HG02623 (cell line): Measurements from ENCODE around the gene MRPS12.
A peak's percentile ranks its signal among the peaks of the same experiment; 100 is the strongest.

ENCODE experiments used
- ATAC-seq: cut with Tn5 transposase; IDR thresholded peaks from one replicate; pipeline ENCODE4 v1.9.1; 2021; ENCODE audit warnings: moderate library complexity; ENCODE audit not compliant: unreplicated experiment

Gene MRPS12

GRCh38 chr19:38970664-38971532 is 40.2 kb downstream of the MRPS12 start:
- ATAC-seq = no peak

- no peak for ATAC-seq
Measured at GRCh38 chr19:38971672-38972071, 40.9 kb downstream of the MRPS12 start.

- ATAC-seq = no peak
Measured at GRCh38 chr19:38974624-38975213, 44.0 kb downstream of the MRPS12 start.

- ATAC-seq = no peak
Measured at GRCh38 chr19:38975214-38975860, 44.6 kb downstream of the MRPS12 start, which contains the start of gene FBXO17. FBXO17 (minus strand) TSS chr19:38975742; CDS start chr19:38950319, 25,423 bp downstream.

- no peak for ATAC-seq
Measured at GRCh38 chr19:38975861-38976271, 45.1 kb downstream of the MRPS12 start.

GRCh38 chr19:38977445-38978325 is 46.9 kb downstream of the MRPS12 start:
- peak; percentile 79 for ATAC-seq

GRCh38 chr19:38978326-38978689 is 47.6 kb downstream of the MRPS12 start:
- ATAC-seq = no peak

GRCh38 chr19:38979812-38980211 is 49.1 kb downstream of the MRPS12 start:
- no peak for ATAC-seq

- no peak for ATAC-seq
Measured at GRCh38 chr19:38980583-38981374, 50.0 kb downstream of the MRPS12 start.
